Stimulated activated CD8-positive, alpha-beta memory T cell treated with anti-CD3 and anti-CD28 coated beads, Interleukin-7, amount 100 ng/mL, for 4 hours (primary cell): Measurements from ENCODE around the gene SYCP1.
"Not testable (repeated sequence)": the region's sequence is repeated elsewhere in the genome, so short reads cannot be mapped to it uniquely, and the experiment has no call there.

Experiments used
- DNase-seq, 2 donors: peaks; one replicate each; pipeline ENCODE4 v3.0.0-alpha.2; 2020; ENCODE audit warnings: low read depth in 2 of 2

Gene SYCP1

GRCh38 chr1:114959423-114959822 lies 104.8 kb downstream of the SYCP1 start:
- DNase-seq: no peak

DNA sequence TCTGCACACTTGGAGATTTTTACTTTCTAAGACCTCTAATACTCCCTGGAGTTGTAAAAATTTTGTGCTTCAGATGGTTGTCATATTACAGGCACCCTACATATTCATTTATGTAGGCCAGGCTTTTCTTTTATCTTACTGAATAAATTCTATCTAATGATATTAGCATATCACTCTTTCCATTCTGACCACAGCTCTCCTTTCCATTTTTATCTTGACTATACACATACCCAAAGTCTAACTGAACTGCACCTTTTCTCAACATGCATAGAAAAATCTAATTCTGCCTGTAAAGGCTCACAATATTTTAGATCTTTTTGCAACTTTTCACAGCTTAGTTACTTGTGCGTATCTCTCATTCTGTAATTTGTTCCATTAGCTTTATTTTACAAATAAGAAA lies 122.2 kb downstream of the SYCP1 start:
- no peak for DNase-seq

DNA sequence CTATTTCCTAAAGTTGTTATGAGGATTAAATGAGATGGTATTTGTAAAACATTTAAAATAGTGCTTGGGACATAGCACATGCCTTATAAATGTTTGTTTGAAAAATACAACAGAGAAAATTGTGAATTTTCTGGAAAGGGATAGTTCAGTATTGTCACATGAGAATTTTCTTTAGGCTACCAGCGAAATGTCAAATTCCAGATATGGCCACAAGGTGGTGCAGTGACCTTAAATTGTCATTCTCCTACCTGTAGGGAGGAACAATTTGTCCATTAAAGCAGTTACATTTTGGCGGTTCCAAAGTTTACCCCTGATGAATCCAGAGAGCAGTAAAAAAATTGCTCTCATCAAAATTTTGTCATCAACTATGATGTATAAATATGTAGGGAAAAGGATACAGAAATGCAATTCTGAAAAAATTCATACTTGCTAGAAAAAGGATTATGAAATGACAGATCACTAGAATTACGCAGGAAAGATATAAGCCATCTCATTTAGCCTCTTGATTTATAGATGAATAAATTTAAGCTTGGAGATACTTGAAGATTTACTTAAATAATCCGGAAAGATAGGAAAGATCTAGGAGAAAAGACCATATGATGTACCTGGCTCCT lies 124.7 kb downstream of the SYCP1 start:
- peak; percentile 35 to 43 for DNase-seq

GRCh38 chr1:114982251-114982650 lies 127.6 kb downstream of the SYCP1 start:
- no peak for DNase-seq

DNA sequence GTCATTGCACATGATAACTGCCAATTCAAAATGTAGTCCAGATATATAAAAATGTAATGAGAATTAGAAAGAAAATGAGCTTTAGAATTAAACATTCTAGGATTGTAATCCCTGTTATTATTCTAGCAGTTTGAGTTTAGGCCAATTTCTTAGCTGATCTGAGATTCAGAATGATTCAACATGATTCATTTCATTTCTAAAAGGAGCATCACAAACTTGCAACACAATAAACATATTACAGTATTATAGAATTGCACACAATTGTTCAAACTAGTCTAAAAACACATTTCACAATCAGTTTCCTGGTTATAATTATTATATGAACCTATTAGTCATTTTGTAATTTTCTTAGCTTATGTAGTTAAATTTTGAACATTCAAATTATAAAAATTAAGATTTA lies 131.6 kb downstream of the SYCP1 start:
- no peak for DNase-seq

DNA sequence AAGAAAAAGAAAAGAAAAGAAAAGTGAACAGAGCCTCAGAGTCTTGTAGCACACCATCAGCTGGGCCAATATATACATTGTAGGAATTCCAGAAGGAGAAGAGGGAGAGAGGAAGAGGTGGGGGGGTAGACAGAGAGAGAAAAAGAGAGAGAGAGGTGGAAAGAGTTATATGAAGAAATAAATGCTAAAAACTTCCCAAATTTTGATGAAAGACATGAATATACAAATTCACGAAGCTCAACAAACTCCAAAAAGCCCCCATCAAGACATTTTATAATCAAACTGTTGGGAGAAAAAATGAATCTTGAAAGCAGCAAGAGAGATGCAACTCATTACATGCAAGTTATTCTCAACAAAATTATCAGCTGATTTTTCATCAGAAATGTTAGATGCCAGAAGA lies 133.4 kb downstream of the SYCP1 start:
- no peak for DNase-seq

GRCh38 chr1:114997510-114998289 lies 143.0 kb downstream of the SYCP1 start:
- DNase-seq: no peak

GRCh38 chr1:115006191-115006590 lies 151.5 kb downstream of the SYCP1 start:
- DNase-seq: no peak

- DNase-seq: no peak
Measured at GRCh38 chr1:115012006-115012405, 157.3 kb downstream of the SYCP1 start.

DNA sequence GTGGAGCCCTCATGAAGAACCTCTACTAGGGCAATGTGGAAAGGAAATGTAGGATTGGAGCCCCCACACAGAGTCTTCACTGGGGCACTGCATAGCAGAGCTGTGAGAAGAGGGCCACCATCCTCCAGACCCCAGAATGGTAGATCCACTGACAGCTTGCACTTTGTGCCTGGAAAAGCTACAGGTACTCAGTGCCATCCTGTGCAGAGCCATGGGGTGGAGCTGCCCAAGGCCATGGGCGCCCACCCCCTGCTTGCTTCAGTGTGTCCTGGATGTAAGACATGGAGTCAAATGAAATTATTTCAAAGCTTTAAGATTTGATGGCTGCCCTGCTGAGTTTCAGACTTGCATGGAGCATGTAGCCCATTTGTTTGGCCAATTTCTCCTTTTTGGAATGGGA lies 157.8 kb downstream of the SYCP1 start:
- DNase-seq: no peak

GRCh38 chr1:115013792-115014191 lies 159.1 kb downstream of the SYCP1 start:
- DNase-seq: no peak

DNA sequence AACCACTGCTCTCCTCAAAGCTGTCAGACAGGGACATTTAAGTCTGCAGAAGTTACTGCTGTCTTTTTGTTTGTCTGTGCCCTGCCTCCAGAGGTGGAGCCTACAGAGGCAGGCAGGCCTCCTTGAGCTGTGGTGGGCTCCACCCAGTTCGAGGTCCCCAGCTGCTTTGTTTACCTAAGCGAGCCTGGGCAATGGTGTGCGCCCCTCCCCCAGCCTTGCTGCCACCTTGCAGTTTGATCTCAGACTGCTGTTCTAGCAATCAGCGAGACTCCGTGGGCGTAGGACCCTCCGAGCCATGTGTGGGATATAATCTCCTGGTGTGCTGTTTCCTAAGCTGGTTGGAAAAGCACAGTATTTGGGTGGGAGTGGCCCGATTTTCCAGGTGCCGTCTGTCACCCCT lies 164.9 kb downstream of the SYCP1 start:
- DNase-seq: not testable (repeated sequence)

GRCh38 chr1:115021145-115021544 lies 166.5 kb downstream of the SYCP1 start:
- no peak for DNase-seq

DNA sequence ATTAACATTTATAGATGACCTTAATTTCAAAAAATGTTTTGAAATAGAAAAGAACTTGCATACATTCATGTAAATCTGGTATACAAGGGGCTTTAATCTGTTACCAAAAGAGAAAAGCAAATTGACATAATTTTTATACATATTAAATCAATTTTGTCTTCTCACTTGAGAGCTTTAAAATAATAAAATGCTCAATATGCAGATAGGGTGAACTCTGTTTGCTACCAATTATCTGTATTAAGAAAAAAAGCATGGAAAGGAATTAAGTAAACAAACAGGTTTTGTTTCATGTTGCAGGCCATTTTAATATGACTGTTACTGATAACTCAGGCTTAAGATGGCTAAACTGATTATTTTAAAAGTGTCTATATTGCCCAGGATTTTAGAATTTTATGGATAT lies 168.9 kb downstream of the SYCP1 start:
- no peak for DNase-seq

GRCh38 chr1:115029526-115029925 lies 174.9 kb downstream of the SYCP1 start, which contains the start of gene TSHB:
Gene TSHB (plus strand): TSS chr1:115029826. CDS start chr1:115033363, 3,537 bp downstream.
- DNase-seq: no peak

DNA sequence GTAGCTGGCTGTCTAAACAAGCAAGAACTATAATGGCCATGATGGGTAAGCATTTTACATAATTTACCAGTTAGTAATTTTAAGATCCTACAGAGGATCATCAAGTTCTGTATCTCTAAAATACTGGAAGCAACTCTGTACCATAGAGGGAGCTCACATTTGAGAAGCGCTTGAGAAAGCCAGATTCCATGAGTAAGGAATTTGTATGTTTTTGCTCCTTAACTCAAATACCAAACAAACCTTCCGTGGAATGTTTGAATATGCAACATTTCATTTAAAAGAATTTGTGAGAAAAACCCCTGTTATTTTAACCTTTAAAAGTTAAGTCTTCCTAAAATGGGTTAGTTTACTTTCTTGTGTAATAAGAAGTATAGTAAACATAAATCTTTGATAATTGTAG lies 176.9 kb downstream of the SYCP1 start:
- no peak for DNase-seq

GRCh38 chr1:115035652-115036051 lies 181.0 kb downstream of the SYCP1 start:
- no peak for DNase-seq

GRCh38 chr1:115036814-115037507 lies 182.3 kb downstream of the SYCP1 start:
- DNase-seq: no peak

DNA sequence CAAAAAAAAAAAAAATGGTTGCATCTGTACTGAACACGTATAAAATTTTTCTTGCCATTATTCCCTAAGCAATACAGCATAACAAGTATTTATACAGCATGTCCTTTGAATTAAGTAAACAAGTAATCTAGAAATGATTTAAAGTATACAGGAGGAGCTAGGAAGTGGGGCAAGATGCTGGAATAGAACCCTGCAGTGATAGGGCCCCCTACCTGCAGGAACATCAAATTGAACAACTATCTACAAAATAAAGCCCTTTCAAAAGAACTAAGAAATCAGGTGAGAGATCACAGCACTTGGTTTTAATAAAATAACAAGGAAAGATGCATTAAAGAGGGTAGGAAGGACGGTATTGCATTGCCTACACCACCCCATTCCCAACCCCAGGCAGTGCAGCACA lies 185.8 kb downstream of the SYCP1 start:
- no peak for DNase-seq

GRCh38 chr1:115041654-115042053 lies 187.0 kb downstream of the SYCP1 start:
- DNase-seq: no peak
